GM23248 (cell line): Measurements from ENCODE around the gene ANXA8. TPM values are rescaled to one million over a fixed set of nuclear protein-coding genes. Genes with fewer than 3 reads are reported as not detected.

Experiments
- DNase-seq: peaks from one replicate; pipeline ENCODE4 v3.0.0-alpha.2; 2015
- H2AFZ ChIP-seq: fragments of 200-600 bp; sonication (generic); 2 replicates; pipeline ENCODE4 v1.6.1; 2016; ENCODE audit warnings: antibody characterized with exemption
- H3F3A ChIP-seq: fragments of 200-600 bp; sonication (generic); 2 replicates; pipeline ENCODE4 v1.6.1; 2016; ENCODE audit warnings: mild to moderate bottlenecking, antibody characterized with exemption, mixed run types; ENCODE audit not compliant: insufficient read depth
- H3K27ac ChIP-seq: fragments of 200-600 bp; sonication (generic); 2 replicates; pipeline ENCODE4 v1.5.1; 2016; ENCODE audit warnings: mild to moderate bottlenecking
- H3K27me3 ChIP-seq: fragments of 200-600 bp; sonication (generic); replicated peaks from 2 replicates; pipeline ENCODE4 v1.6.1; 2016; ENCODE audit warnings: mild to moderate bottlenecking; ENCODE audit not compliant: insufficient read depth
- H3K36me3 ChIP-seq: fragments of 200-600 bp; sonication (generic); 2 replicates; pipeline ENCODE4 v1.6.1; 2016; ENCODE audit warnings: low read depth, mild to moderate bottlenecking
- H3K4me1 ChIP-seq: fragments of 200-600 bp; sonication (generic); 2 replicates; pipeline ENCODE4 v1.6.1; 2016; ENCODE audit warnings: mild to moderate bottlenecking; ENCODE audit not compliant: insufficient read depth
- H3K4me2 ChIP-seq: fragments of 200-600 bp; sonication (generic); one replicate; pipeline ENCODE4 v1.6.1; 2016; ENCODE audit warnings: mild to moderate bottlenecking; ENCODE audit not compliant: unreplicated experiment
- H3K4me3 ChIP-seq: fragments of 200-600 bp; sonication (generic); 2 replicates; pipeline ENCODE4 v1.5.1; 2016; ENCODE audit warnings: mild to moderate bottlenecking
- H3K79me2 ChIP-seq: fragments of 200-600 bp; sonication (generic); 2 replicates; pipeline ENCODE4 v1.6.1; 2016; ENCODE audit warnings: mild to moderate bottlenecking; ENCODE audit not compliant: insufficient read depth
- H3K9ac ChIP-seq: fragments of 200-600 bp; sonication (generic); 2 replicates; pipeline ENCODE4 v1.6.1; 2016; ENCODE audit warnings: mild to moderate bottlenecking
- H3K9me2 ChIP-seq: fragments of 200-600 bp; sonication (generic); 2 replicates; pipeline ENCODE4 v1.6.1; 2016; ENCODE audit warnings: mixed run types, mild to moderate bottlenecking, moderate library complexity; ENCODE audit not compliant: insufficient read depth
- H3K9me3 ChIP-seq: fragments of 200-600 bp; sonication (generic); one replicate; pipeline ENCODE4 v1.6.1; 2017; ENCODE audit warnings: low read depth
- H4K20me1 ChIP-seq: fragments of 200-600 bp; sonication (generic); 2 replicates; pipeline ENCODE4 v1.6.0; 2016; ENCODE audit not compliant: insufficient read depth
- EZH2 ChIP-seq: fragments of 200-600 bp; sonication (generic); IDR thresholded peaks from 2 replicates; pipeline ENCODE4 v1.6.1; 2018; ENCODE audit warnings: antibody characterized with exemption, mild to moderate bottlenecking; ENCODE audit not compliant: insufficient read depth, poor library complexity, severe bottlenecking
- EZH2phosphoT487 ChIP-seq: fragments of 200-600 bp; sonication (generic); IDR thresholded peaks from 2 replicates; pipeline ENCODE4 v1.6.1; 2018; ENCODE audit warnings: antibody characterized with exemption, moderate library complexity, mild to moderate bottlenecking, low read depth; ENCODE audit not compliant: insufficient read depth
- WGBS, 2 experiments: methylation state at CpG; one replicate each; pipeline ENCODE4 v1.1.6; 2015 to 2017; ENCODE audit warnings: low lambda C conversion rate in 2 of 2, low coverage in 1 of 2; ENCODE audit errors: missing lambda C conversion rate in 2 of 2; 5-methylcytosine and 5-hydroxymethylcytosine counted together
- in situ Hi-C: fragments of 300-500 bp; cut with MboI; formaldehyde crosslinking; loops from 2 replicates; pipeline ENCODE4 v1.15.0; 2020
- polyA plus RNA-seq: library from polyadenylated mRNA; unstranded; fragments of >200 nt; fragmentation: Nextera tagmentation; extraction: Ambion mirVana; gene quantifications from 2 replicates; pipeline ENCODE4 v1.2.1, GENCODE V29; 2016
- total RNA-seq: library from RNA; depleted of rRNA; stranded (reverse); fragments of >200 nt; shearing (Covaris generic); gene quantifications from 2 replicates; pipeline ENCODE4 v1.2.3, GENCODE V29; 2014

Gene ANXA8
- total and polyA plus RNA-seq, 2 experiments from 2014 or later = 3.4 to 4.5 TPM

- TF ChIP-seq EZH2 (no peak), EZH2phosphoT487 (no peak)
- no peak overlapping the region for H3K4me3 ChIP-seq
- in situ Hi-C loops = no loop called here
- no peak overlapping the region for H3K4me2 ChIP-seq
- H3K36me3 ChIP-seq = no peaks in the 10 kb centered on the region
- WGBS, 2 experiments = 70 to 71% methylated on average over 5 of the region's 5 CpGs
- no peaks in the 10 kb centered on the region for H3F3A ChIP-seq
- H3K9ac ChIP-seq = no peak overlapping the region
- no peak overlapping the region for H2AFZ ChIP-seq
- H3K9me2 ChIP-seq = no peaks in the 10 kb centered on the region
- H3K27me3 ChIP-seq = no peaks in the 10 kb centered on the region; the same call in 1 of the 2 replicates
- no peak for DNase-seq
- H4K20me1 ChIP-seq = no peaks in the 10 kb centered on the region
- no peak overlapping the region for H3K27ac ChIP-seq
- no peaks in the 10 kb centered on the region for H3K9me3 ChIP-seq
- H3K79me2 ChIP-seq = no peaks in the 10 kb centered on the region
- no peaks in the 10 kb centered on the region for H3K4me1 ChIP-seq
Measured at GRCh38 chr10:47442351-47442750, 41.6 kb downstream of the ANXA8 start.

GRCh38 chr10:47441938-47442337 is 42.0 kb downstream of the ANXA8 start:
- Histone ChIP-seq H2AFZ (no peak overlapping the region), H3K9me2 (no peaks in the 10 kb centered on the region), H3K36me3 (no peaks in the 10 kb centered on the region), H3K4me2 (no peak overlapping the region), H3K27me3 (no peaks in the 10 kb centered on the region; the same call in 1 of the 2 replicates), H3K9me3 (no peaks in the 10 kb centered on the region), H3K79me2 (no peaks in the 10 kb centered on the region), H3K27ac (no peak overlapping the region), H3F3A (no peaks in the 10 kb centered on the region), H3K4me3 (no peak overlapping the region), H3K9ac (no peak overlapping the region), H4K20me1 (no peaks in the 10 kb centered on the region), H3K4me1 (no peaks in the 10 kb centered on the region)
- in situ Hi-C loops = no loop called here
- 49% methylated on average over 4 of the region's 4 CpGs for WGBS, 2 experiments
- no peak for TF ChIP-seq EZH2phosphoT487
- no peak for TF ChIP-seq EZH2
- DNase-seq = no peak

- Histone ChIP-seq H3K36me3 (no peaks in the 10 kb centered on the region), H3K9me2 (no peaks in the 10 kb centered on the region), H2AFZ (no peak overlapping the region), H3K4me2 (no peak overlapping the region), H3F3A (no peaks in the 10 kb centered on the region), H3K9me3 (no peaks in the 10 kb centered on the region), H3K79me2 (no peaks in the 10 kb centered on the region), H3K27me3 (peaks cover 16% of the 10 kb centered on the region; the same call in 1 of the 2 replicates), H4K20me1 (no peaks in the 10 kb centered on the region), H3K4me3 (no peak overlapping the region), H3K9ac (no peak overlapping the region), H3K27ac (no peak overlapping the region), H3K4me1 (no peaks in the 10 kb centered on the region)
- in situ Hi-C loops = no loop called here
- 82 to 85% methylated on average over 4 of the region's 4 CpGs for WGBS, 2 experiments
- no peak for DNase-seq
- TF ChIP-seq EZH2phosphoT487 (no peak), EZH2 (no peak)
Measured at GRCh38 chr10:47440207-47440606, 43.7 kb downstream of the ANXA8 start.

- Histone ChIP-seq H3K4me3 (no peak overlapping the region), H3K36me3 (no peaks in the 10 kb centered on the region), H3K9me3 (no peaks in the 10 kb centered on the region), H3K27me3 (peaks cover 24% of the 10 kb centered on the region), H3K9ac (no peak overlapping the region), H3K79me2 (no peaks in the 10 kb centered on the region), H4K20me1 (no peaks in the 10 kb centered on the region), H3K4me2 (no peak overlapping the region), H2AFZ (no peak overlapping the region), H3F3A (no peaks in the 10 kb centered on the region), H3K27ac (no peak overlapping the region), H3K4me1 (no peaks in the 10 kb centered on the region), H3K9me2 (no peaks in the 10 kb centered on the region)
- in situ Hi-C loops = no loop called here
- DNase-seq = peak; percentile 90
- TF ChIP-seq EZH2phosphoT487 (no peak), EZH2 (no peak)
- 30 to 45% methylated on average over 6 of the region's 6 CpGs for WGBS, 2 experiments
Measured at GRCh38 chr10:47438857-47439474, 44.9 kb downstream of the ANXA8 start.

- H3K4me3 ChIP-seq = no peak overlapping the region
- TF ChIP-seq EZH2 (no peak), EZH2phosphoT487 (no peak)
- no peak for DNase-seq
- no peak overlapping the region for H3K9ac ChIP-seq
- no peaks in the 10 kb centered on the region for H4K20me1 ChIP-seq
- peaks cover 60% of the 10 kb centered on the region for H3K27me3 ChIP-seq
- no peak overlapping the region for H3K4me2 ChIP-seq
- no peak overlapping the region for H3K27ac ChIP-seq
- no peaks in the 10 kb centered on the region for H3K9me3 ChIP-seq
- H3K9me2 ChIP-seq = no peaks in the 10 kb centered on the region
- in situ Hi-C loops = no loop called here
- no peaks in the 10 kb centered on the region for H3F3A ChIP-seq
- H3K4me1 ChIP-seq = no peaks in the 10 kb centered on the region
- no peaks in the 10 kb centered on the region for H3K79me2 ChIP-seq
- H2AFZ ChIP-seq = no peak overlapping the region
- H3K36me3 ChIP-seq = no peaks in the 10 kb centered on the region
Measured at GRCh38 chr10:47435081-47435480, 48.8 kb downstream of the ANXA8 start.
